ENCODE measurements around the gene AOC2.

The AOC2 gene

GRCh38 chr17:42814633-42815399, 29.6 kb upstream of the AOC2 start:
- TF ChIP-seq, protein P1, sequence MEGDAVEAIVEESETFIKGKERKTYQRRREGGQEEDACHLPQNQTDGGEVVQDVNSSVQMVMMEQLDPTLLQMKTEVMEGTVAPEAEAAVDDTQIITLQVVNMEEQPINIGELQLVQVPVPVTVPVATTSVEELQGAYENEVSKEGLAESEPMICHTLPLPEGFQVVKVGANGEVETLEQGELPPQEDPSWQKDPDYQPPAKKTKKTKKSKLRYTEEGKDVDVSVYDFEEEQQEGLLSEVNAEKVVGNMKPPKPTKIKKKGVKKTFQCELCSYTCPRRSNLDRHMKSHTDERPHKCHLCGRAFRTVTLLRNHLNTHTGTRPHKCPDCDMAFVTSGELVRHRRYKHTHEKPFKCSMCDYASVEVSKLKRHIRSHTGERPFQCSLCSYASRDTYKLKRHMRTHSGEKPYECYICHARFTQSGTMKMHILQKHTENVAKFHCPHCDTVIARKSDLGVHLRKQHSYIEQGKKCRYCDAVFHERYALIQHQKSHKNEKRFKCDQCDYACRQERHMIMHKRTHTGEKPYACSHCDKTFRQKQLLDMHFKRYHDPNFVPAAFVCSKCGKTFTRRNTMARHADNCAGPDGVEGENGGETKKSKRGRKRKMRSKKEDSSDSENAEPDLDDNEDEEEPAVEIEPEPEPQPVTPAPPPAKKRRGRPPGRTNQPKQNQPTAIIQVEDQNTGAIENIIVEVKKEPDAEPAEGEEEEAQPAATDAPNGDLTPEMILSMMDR (IDR thresholded peaks at IDR 0.05; ENCODE audit: low read depth, low read length) = no peak
- TF ChIP-seq EZH2phosphoT487 (IDR thresholded peaks at IDR 0.05; ENCODE audit: low read depth) = no peak
- Histone ChIP-seq H3K27me3 (ENCODE audit: low read depth, low read length) (no peaks in the 10 kb centered on the region), H3K4me3 (ENCODE audit: low read length) (no peak overlapping the region), H3K9ac (ENCODE audit: low read length) (no peak overlapping the region), H4K20me1 (ENCODE audit: insufficient read depth, low read length) (no peaks in the 10 kb centered on the region), H3K4me2 (ENCODE audit: low read length) (no peak overlapping the region), H3K27ac (ENCODE audit: low read length) (no peak overlapping the region), H3K9me3 (ENCODE audit: insufficient read depth, low read length) (no peaks in the 10 kb centered on the region), H2AFZ (ENCODE audit: low read depth, low read length) (no peak overlapping the region), H3K79me2 (ENCODE audit: low read length) (no peaks in the 10 kb centered on the region), H3K36me3 (replicated peaks; ENCODE audit: low read depth, low read length) (peaks cover 69% of the 10 kb centered on the region), H3K4me1 (ENCODE audit: low read length) (no peaks in the 10 kb centered on the region)

DNA sequence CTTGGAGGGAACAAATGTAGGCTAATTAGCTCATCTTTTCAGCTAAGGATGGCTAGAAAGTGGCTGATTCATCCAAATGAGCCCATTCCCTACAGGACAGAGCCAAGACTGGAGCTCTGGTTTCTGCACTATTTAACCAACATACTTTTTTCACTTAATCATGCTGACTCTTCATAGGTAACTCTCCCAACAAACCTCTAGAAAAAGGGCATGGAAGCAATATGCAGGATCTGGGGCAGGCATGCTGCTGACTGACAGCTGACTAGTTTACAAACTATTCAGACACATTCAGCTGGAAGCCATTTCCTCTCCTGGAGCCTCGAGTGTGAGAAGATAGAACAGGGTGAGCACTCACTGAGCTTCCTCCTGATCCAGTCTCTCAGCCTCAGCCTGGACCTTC, 26.5 kb upstream of the AOC2 start:
- H3K4me3 ChIP-seq (ENCODE audit: low read length) = no peak overlapping the region
- H3K79me2 ChIP-seq (ENCODE audit: low read length) = peaks cover 9% of the 10 kb centered on the region
- H4K20me1 ChIP-seq (ENCODE audit: insufficient read depth, low read length) = no peaks in the 10 kb centered on the region
- H3K4me2 ChIP-seq (ENCODE audit: low read length) = no peak overlapping the region
- H3K9ac ChIP-seq (ENCODE audit: low read length) = no peak overlapping the region
- H3K27ac ChIP-seq (ENCODE audit: low read length) = no peak overlapping the region
- no peaks in the 10 kb centered on the region for H3K27me3 ChIP-seq (ENCODE audit: low read depth, low read length)
- TF ChIP-seq, protein P1 (IDR thresholded peaks at IDR 0.05; ENCODE audit: low read depth, low read length) = no peak
- TF ChIP-seq EZH2phosphoT487 (IDR thresholded peaks at IDR 0.05; ENCODE audit: low read depth) = no peak
- H2AFZ ChIP-seq (ENCODE audit: low read depth, low read length) = no peak overlapping the region
- H3K9me3 ChIP-seq (ENCODE audit: insufficient read depth, low read length) = no peaks in the 10 kb centered on the region
- H3K36me3 ChIP-seq (replicated peaks; ENCODE audit: low read depth, low read length) = peaks cover 56% of the 10 kb centered on the region
- H3K4me1 ChIP-seq (ENCODE audit: low read length) = no peaks in the 10 kb centered on the region

- Histone ChIP-seq H2AFZ (ENCODE audit: low read depth, low read length) (no peak overlapping the region), H3K27me3 (ENCODE audit: low read depth, low read length) (no peaks in the 10 kb centered on the region), H3K4me1 (ENCODE audit: low read length) (no peaks in the 10 kb centered on the region), H3K36me3 (replicated peaks; ENCODE audit: low read depth, low read length) (peaks cover 56% of the 10 kb centered on the region), H3K79me2 (ENCODE audit: low read length) (peaks cover 14% of the 10 kb centered on the region), H3K27ac (ENCODE audit: low read length) (no peak overlapping the region), H4K20me1 (ENCODE audit: insufficient read depth, low read length) (no peaks in the 10 kb centered on the region), H3K4me3 (ENCODE audit: low read length) (no peak overlapping the region), H3K9me3 (ENCODE audit: insufficient read depth, low read length) (no peaks in the 10 kb centered on the region), H3K9ac (ENCODE audit: low read length) (no peak overlapping the region), H3K4me2 (ENCODE audit: low read length) (no peak overlapping the region)
- TF ChIP-seq, protein P1 (IDR thresholded peaks at IDR 0.05; ENCODE audit: low read depth, low read length) = no peak
- no peak for TF ChIP-seq EZH2phosphoT487 (IDR thresholded peaks at IDR 0.05; ENCODE audit: low read depth)
These were observed 26.0 kb upstream of the AOC2 start for GRCh38 chr17:42818379-42818778.

GRCh38 chr17:42819939-42820535, 24.3 kb upstream of the AOC2 start:
- no peaks in the 10 kb centered on the region for H3K27me3 ChIP-seq (ENCODE audit: low read depth, low read length)
- H3K36me3 ChIP-seq (replicated peaks; ENCODE audit: low read depth, low read length) = peaks cover 42% of the 10 kb centered on the region
- no peak overlapping the region for H3K4me2 ChIP-seq (ENCODE audit: low read length)
- H3K27ac ChIP-seq (ENCODE audit: low read length) = no peak overlapping the region
- no peaks in the 10 kb centered on the region for H4K20me1 ChIP-seq (ENCODE audit: insufficient read depth, low read length)
- H3K4me3 ChIP-seq (ENCODE audit: low read length) = no peak overlapping the region
- peaks cover 21% of the 10 kb centered on the region for H3K79me2 ChIP-seq (ENCODE audit: low read length)
- H3K4me1 ChIP-seq (ENCODE audit: low read length) = peaks cover 7% of the 10 kb centered on the region; the same call in 1 of the 2 replicates
- H2AFZ ChIP-seq (ENCODE audit: low read depth, low read length) = no peak overlapping the region
- H3K9ac ChIP-seq (ENCODE audit: low read length) = no peak overlapping the region
- TF ChIP-seq, protein P1 (IDR thresholded peaks at IDR 0.05; ENCODE audit: low read depth, low read length) = peak; percentile 81
- TF ChIP-seq EZH2phosphoT487 (IDR thresholded peaks at IDR 0.05; ENCODE audit: low read depth) = no peak
- H3K9me3 ChIP-seq (ENCODE audit: insufficient read depth, low read length) = no peaks in the 10 kb centered on the region
